Activated CD8-positive, alpha-beta T cell treated with anti-CD3 and anti-CD28 coated beads, Interleukin-2, amount 10 ng/mL, durations not matched to agents 7 days and 5 days (primary cell): ENCODE results near the gene C19orf47. TPM values are rescaled to one million over a fixed set of nuclear protein-coding genes. Genes with fewer than 3 reads are reported as not detected.

Experiments used
- ATAC-seq: fragments of 150-1000 bp; cut with Tn5 transposase; one replicate; pipeline ENCODE4 v1.10.0; 2021; ENCODE audit warnings: moderate library complexity
- CTCF ChIA-PET: fragments of 350-600 bp; sonication (Branson Sonifier 250); formaldehyde crosslinking; loops from one replicate; lab custom pipeline; 2021; ENCODE audit warnings: antibody characterized with exemption; lab: Charles Lee
- POLR2A ChIA-PET: fragments of 350-600 bp; sonication (Branson Sonifier 250); formaldehyde crosslinking; loops from one replicate; lab custom pipeline; 2021; ENCODE audit warnings: antibody characterized with exemption; lab: Charles Lee
- DNase-seq: peaks from one replicate; pipeline ENCODE4 v3.0.0-alpha.2; 2020
- H3K27ac Mint-ChIP-seq: one replicate; pipeline ENCODE4 v1.8.0; 2021; ENCODE audit warnings: mild to moderate bottlenecking, mixed read lengths
- H3K27me3 Mint-ChIP-seq: one replicate; pipeline ENCODE4 v1.8.0; 2021; ENCODE audit warnings: low read depth, mixed read lengths
- H3K36me3 Mint-ChIP-seq: one replicate; pipeline ENCODE4 v1.8.0; 2021; ENCODE audit warnings: low read depth, mixed read lengths
- H3K4me1 Mint-ChIP-seq: one replicate; pipeline ENCODE4 v1.8.0; 2021; ENCODE audit warnings: low read depth, mixed read lengths
- H3K4me3 Mint-ChIP-seq: one replicate; pipeline ENCODE4 v1.8.0; 2021; ENCODE audit warnings: mild to moderate bottlenecking, mixed read lengths
- H3K9me3 Mint-ChIP-seq: one replicate; pipeline ENCODE4 v1.8.0; 2022; ENCODE audit warnings: mixed read lengths; ENCODE audit not compliant: insufficient read depth
- total RNA-seq, 2 experiments: library from RNA; stranded (reverse); gene quantifications; one replicate each; pipeline ENCODE4 v1.2.3, GENCODE V29; 2021

C19orf47 gene
- total RNA-seq, 2 experiments from 2014 or later, result 27.7 to 28.3 TPM

DNA sequence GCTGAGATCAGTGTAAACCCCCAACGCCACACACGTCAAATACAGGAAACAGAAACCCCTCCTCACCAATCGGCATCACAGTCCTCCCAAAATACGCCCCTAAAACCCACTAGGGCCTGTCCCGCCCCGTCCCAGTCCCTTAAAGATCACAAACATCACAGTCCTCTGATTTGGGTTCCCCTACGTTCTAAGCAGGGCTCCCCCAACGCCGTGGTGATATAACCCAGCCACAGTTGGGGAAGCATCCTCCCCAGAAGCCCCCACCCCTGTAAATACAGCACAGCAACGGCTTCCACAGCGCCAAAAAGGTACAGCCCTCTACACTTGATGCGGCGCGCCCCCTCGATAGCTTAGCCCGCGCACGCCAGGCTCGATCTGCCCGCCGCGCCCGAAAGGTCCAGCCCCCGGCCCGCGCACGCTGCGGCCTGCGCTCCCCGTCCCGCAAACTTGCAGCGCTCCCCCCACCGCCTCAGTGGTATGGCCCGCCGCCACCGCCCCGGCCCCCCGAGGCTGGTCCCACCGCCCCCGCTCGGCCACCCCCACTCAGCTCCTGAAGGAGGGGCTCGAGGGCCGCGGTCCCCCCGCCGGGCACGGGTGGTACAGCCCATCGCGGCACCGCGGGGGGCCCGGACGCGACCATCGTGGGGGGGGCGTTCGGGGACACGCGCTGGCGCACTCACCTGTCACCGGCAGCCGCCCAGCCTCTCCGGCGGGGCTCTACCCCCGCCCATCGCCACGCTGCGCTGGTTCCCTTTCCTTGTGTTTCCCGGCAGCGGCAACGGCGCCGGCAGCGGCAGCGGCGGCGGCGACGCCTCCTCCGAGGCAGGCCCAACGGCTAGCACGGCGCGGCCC lies 63.5 kb downstream of the C19orf47 start, which contains the start of gene AKT2:
Gene AKT2 (minus strand): TSS at position 845 of the 852 bp plus-strand sequence. CDS start 20,078 bp downstream, outside the sequence.
- Mint-ChIP-seq H3K27me3 (no peaks in the 10 kb centered on the region), H3K27ac (peak within 1 kb of the TSS; percentile 99), H3K4me1 (peaks cover 52% of the 10 kb centered on the region), H3K9me3 (no peaks in the 10 kb centered on the region), H3K4me3 (peak within 1 kb of the TSS; percentile 89), H3K36me3 (peaks cover 6% of the 10 kb centered on the region)
- ChIA-PET POLR2A (interaction anchor here (0.5 to 1.5 kb wide), 4 partner anchors 9 to 723 kb away, joined by 3 to 4 read pairs (median 4); no protein-coding TSS in a partner anchor), CTCF (interaction anchor here (1.0 to 1.4 kb wide), 2 partner anchors 21 to 94 kb away, joined by 3 to 7 read pairs; no protein-coding TSS in a partner anchor)
- DNase-seq (peak; percentile 77), ATAC-seq (peak; percentile 63)

DNA sequence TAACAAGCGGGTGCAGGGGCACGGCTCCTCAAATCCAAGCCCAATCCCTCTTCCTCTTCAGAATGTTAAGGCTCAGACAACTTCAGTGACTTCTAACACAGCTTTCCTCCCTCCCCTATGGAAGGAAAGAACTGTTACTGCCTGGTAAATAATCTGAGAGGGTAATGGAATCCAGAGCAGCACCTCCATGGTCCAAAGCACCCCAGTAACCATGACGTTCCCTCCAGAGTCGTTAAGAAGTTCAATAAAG lies 64.0 kb downstream of the C19orf47 start:
- Mint-ChIP-seq H3K9me3 (no peaks in the 10 kb centered on the region), H3K4me1 (peaks cover 55% of the 10 kb centered on the region), H3K27ac (peak overlapping the region; percentile 94), H3K4me3 (peak overlapping the region; percentile 89), H3K36me3 (peaks cover 6% of the 10 kb centered on the region), H3K27me3 (no peaks in the 10 kb centered on the region)
- no peak for DNase-seq
- POLR2A ChIA-PET, result interaction anchor here (0.6 to 1.5 kb wide), 3 partner anchors 9 to 140 kb away, joined by 3 to 4 read pairs (median 4); no protein-coding TSS in a partner anchor
- no peak for ATAC-seq
- CTCF ChIA-PET, result interaction anchor here (1.1 to 1.4 kb wide), 2 partner anchors 14 to 94 kb away, joined by 3 read pairs; no protein-coding TSS in a partner anchor

DNA sequence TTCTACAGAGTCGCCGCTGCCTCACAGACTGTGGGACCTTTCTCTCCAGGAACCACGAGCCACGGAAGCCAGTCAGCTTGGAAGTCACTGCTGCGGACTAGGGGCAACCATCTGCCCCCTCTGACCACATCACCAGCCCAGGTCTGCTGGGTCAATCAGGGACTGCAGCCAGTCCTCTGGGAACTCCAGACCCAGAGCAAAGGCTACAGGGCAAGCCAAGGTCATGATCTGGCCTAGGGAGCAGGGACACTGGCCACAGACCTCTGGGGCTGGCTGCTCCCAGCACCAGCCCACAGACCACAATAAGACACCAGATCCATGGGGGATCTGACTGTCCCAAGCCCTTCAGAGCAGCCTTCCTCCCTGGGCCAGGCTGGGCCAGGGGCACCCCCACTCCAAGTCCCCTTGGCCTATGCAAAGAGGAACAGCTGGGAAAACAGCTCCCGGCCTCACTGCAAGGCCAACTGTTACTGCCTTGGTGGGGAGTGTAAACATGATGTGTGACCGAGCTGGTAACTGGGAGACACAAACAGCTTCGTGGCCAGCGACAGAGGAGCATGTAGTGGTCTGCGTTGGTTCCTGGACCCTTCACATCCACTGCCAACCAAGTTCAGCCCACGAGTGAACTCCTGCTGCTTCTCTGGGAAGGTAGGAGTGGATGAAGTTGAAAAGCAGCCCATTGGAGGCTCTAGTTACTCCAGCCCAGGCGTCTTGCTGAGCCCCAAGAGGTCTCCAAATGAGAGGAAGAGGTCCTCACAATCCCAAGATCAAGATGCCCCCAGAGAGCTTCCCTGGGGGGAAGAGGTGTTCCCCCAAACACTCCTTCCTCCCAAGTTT lies 64.6 kb downstream of the C19orf47 start:
- peak overlapping the region; percentile 94 for H3K27ac Mint-ChIP-seq
- no peaks in the 10 kb centered on the region for H3K9me3 Mint-ChIP-seq
- H3K27me3 Mint-ChIP-seq, result no peaks in the 10 kb centered on the region
- POLR2A ChIA-PET, result interaction anchor here (1.5 kb wide), 1 partner anchor 8 kb away, joined by 4 read pairs; no protein-coding TSS in a partner anchor
- peaks cover 6% of the 10 kb centered on the region for H3K36me3 Mint-ChIP-seq
- H3K4me1 Mint-ChIP-seq, result peaks cover 55% of the 10 kb centered on the region
- H3K4me3 Mint-ChIP-seq, result peak overlapping the region; percentile 89
- CTCF ChIA-PET, result interaction anchor here (1.1 to 1.4 kb wide), 2 partner anchors 14 to 93 kb away, joined by 3 read pairs; no protein-coding TSS in a partner anchor
- ATAC-seq (no peak), DNase-seq (no peak)

DNA sequence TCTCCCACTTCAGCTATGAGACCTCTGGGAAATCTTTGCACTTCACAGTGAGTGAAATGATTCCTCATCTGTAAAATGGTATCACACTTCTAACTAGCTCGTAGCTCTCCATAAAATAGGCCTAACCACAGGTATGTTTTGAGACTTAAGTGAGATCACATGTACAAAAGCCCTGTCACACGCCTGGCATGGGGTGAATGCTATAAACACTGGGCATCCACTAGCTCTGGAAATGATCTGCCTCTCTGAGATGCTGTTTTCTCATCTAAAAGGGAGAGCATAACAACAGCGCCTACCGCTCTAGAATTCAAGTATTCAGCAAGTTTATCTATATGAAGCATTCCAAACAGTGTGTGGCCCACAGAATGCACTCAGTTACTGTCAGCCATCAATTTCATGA lies 65.3 kb downstream of the C19orf47 start:
- ATAC-seq (no peak), DNase-seq (no peak)
- peaks cover 57% of the 10 kb centered on the region for H3K4me1 Mint-ChIP-seq
- ChIA-PET CTCF (interaction anchor here (1.1 to 1.3 kb wide), 2 partner anchors 13 to 22 kb away, joined by 3 read pairs; no protein-coding TSS in a partner anchor), POLR2A (no interaction called here)
- H3K27me3 Mint-ChIP-seq, result no peaks in the 10 kb centered on the region
- H3K27ac Mint-ChIP-seq, result peak overlapping the region; percentile 94
- H3K36me3 Mint-ChIP-seq, result peaks cover 6% of the 10 kb centered on the region
- peak overlapping the region; percentile 89 for H3K4me3 Mint-ChIP-seq
- no peaks in the 10 kb centered on the region for H3K9me3 Mint-ChIP-seq

DNA sequence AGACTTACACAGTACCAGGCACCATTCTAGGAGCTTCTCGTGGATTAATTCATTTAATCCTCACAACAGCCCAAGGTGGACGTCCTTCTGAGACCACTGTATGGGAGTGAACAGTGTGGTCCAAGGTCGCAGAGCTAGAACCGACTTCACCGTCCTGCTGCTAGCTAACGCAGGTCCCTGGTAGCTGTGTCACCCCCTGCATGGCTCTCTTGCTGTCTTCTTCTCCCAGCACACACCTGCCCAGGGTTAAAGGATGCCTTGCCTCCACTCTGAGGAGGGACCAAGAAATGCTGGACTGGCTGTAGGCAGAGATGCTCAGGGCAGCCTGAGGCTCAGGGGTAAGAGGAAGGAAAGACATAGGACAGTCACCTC lies 66.0 kb downstream of the C19orf47 start:
- no peak overlapping the region for H3K27ac Mint-ChIP-seq
- POLR2A ChIA-PET, result no interaction called here
- H3K27me3 Mint-ChIP-seq, result no peaks in the 10 kb centered on the region
- no peak overlapping the region for H3K4me3 Mint-ChIP-seq
- no peak for DNase-seq
- H3K36me3 Mint-ChIP-seq, result peaks cover 6% of the 10 kb centered on the region
- H3K4me1 Mint-ChIP-seq, result peaks cover 62% of the 10 kb centered on the region
- no peaks in the 10 kb centered on the region for H3K9me3 Mint-ChIP-seq
- ATAC-seq, result no peak
- CTCF ChIA-PET, result interaction anchor here (0.9 to 1.3 kb wide), 2 partner anchors 23 to 182 kb away, joined by 3 read pairs; no protein-coding TSS in a partner anchor

DNA sequence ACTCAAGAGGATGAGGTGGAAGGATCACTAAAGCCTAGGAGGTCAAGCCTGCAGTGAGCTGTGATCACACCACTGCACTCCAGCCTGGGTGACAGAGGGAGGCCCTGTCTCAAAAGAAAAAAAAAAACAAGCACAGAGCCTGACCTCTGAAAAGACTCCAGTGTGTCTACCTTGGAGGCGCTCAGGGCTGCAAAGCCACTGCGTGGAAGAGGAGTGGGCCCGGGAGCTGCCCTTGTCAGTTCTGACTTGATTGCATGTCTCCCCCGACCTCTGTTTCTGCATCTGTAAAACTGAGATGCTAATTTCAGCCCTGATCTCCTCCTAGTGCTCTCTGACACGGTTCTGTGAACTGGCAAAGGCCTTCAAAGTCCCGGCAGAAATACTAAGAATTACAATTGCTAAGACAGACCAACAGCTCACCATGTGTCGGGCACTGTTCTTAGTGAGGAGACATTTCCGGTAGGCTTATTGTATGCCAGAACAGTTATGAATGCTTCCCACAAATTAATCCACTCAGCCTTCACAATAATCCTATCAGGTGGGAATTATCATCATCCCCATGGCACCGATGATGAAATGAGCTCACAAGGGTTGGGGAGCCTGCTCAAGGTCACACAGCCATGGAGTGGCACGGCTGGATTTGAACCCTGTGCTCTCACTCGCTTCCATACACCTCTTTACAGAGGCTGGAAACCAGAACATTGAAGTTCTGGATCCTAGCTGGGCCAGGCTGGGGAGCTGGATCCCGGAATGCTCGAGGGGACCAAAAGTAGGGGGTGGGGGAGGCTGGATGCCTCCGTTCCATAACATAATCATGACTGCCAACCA lies 66.6 kb downstream of the C19orf47 start:
- ChIA-PET POLR2A (interaction anchor here (0.5 kb wide), 1 partner anchor 125 kb away, joined by 4 read pairs; no protein-coding TSS in a partner anchor), CTCF (interaction anchor here (0.9 to 1.3 kb wide), 2 partner anchors 24 to 183 kb away, joined by 3 read pairs; no protein-coding TSS in a partner anchor)
- DNase-seq (no peak), ATAC-seq (no peak)
- Mint-ChIP-seq H3K36me3 (peaks cover 6% of the 10 kb centered on the region), H3K27me3 (no peaks in the 10 kb centered on the region), H3K4me1 (peaks cover 61% of the 10 kb centered on the region), H3K4me3 (no peak overlapping the region), H3K27ac (peak overlapping the region; percentile 60), H3K9me3 (no peaks in the 10 kb centered on the region)

DNA sequence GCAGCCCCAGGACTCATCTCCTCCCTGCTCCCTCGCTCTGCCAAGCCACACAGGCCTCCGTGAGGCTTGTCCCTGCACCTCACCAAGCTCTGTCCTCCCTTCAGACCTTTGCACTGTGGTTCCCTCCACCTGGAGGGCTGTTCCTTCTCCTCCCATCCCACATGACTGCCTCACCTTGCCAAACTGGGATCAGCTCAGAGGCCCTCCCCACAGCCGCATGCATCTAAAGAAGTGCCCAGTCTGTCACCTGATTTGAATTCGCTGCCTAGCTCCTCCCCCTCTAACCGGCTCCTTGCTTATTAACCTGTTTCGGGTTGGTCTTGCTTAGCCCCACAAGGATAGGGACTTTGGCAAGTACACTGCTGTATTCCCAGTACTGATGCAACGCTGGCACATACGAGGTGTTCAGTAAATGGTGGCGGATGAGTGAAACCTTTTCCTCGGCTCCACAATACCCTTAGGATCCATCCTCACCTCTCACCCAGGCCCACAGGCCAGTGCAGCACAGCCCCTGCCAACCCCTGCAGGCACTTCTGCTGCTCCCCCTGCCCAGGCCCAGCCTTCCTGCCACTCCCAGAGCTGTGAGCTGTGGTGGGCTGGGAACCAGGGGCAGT lies 67.5 kb downstream of the C19orf47 start:
- Mint-ChIP-seq H3K4me3 (peak overlapping the region; percentile 7), H3K4me1 (peaks cover 58% of the 10 kb centered on the region), H3K27me3 (no peaks in the 10 kb centered on the region), H3K36me3 (peaks cover 6% of the 10 kb centered on the region), H3K9me3 (no peaks in the 10 kb centered on the region), H3K27ac (peak overlapping the region; percentile 81)
- POLR2A ChIA-PET, result interaction anchor here (0.5 kb wide), 1 partner anchor 126 kb away, joined by 4 read pairs; no protein-coding TSS in a partner anchor
- no peak for DNase-seq
- CTCF ChIA-PET, result no interaction called here
- ATAC-seq, result no peak

DNA sequence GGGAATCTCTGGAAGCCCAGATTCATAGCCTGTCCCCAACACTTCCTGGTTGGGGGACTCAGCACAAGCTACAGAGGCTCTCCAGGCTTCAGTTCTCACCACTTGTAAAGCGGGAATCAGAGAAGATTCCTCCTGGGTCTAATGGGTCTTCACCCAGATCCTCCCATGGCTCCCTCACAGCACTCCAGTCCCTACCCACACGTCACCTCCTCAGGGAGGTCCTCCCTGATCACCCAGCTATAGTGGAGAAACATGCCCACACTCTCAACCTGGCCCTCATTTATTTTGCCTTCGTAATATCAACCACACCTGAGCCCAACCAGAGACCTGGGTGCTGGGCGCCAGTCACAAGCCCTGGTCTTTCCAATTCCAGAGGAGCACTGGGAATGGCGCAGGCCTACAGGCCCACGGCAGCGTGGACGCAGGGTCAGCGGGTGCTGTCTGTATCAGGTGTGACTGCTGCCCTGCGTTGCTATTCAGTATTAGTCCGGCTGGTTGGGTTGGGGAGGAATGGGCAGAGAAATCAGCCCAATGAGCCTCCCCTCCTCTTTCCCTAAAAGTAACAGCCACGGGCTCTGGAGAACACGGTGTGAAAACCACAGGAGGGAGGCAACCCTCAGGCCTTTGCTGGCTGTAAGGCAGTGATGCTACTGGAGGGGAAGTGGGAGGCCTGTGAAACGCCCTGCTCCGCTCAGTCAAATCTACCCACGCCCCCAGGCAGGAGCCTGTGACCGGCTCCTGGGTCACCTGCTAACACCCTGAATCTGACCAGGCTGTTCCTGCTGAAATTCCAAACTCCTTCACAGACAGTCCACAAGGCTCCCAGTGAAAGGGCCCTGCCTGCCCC lies 68.2 kb downstream of the C19orf47 start:
- CTCF ChIA-PET, result no interaction called here
- no peak for DNase-seq

DNA sequence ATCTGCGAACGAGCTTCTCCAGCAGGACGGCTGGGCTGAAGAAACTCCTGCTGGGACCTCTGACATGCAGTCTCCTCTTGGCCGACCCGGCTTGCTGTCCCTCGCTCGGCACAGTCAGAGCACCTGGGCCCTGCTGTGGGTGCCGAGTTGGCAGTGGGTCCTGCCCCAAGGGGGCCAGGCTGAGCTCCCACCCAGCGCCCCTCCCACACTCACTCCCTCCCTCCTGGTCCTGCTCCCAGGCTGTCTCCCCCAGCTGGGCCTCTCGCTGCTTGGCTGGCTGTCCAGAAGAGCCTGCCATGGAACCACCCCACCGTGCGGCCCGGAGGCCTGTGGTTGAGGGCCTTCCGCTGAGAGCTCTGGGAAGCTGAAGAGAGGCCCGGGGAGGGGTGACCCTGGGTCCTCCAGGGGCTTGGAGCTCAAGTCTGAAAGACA lies 69.1 kb downstream of the C19orf47 start:
- Mint-ChIP-seq H3K27me3 (no peaks in the 10 kb centered on the region), H3K36me3 (peaks cover 5% of the 10 kb centered on the region), H3K4me3 (no peak overlapping the region), H3K4me1 (peaks cover 64% of the 10 kb centered on the region), H3K27ac (no peak overlapping the region), H3K9me3 (no peaks in the 10 kb centered on the region)
- ChIA-PET CTCF (no interaction called here), POLR2A (no interaction called here)
- DNase-seq (no peak), ATAC-seq (no peak)

More for the DNA sequence above, 68.2 kb downstream of the C19orf47 start:
- peak overlapping the region; percentile 7 for H3K4me3 Mint-ChIP-seq
- no peaks in the 10 kb centered on the region for H3K27me3 Mint-ChIP-seq
- POLR2A ChIA-PET, result no interaction called here
- ATAC-seq, result no peak
- peak overlapping the region; percentile 81 for H3K27ac Mint-ChIP-seq
- peaks cover 9% of the 10 kb centered on the region for H3K36me3 Mint-ChIP-seq
- no peaks in the 10 kb centered on the region for H3K9me3 Mint-ChIP-seq
- H3K4me1 Mint-ChIP-seq, result peaks cover 60% of the 10 kb centered on the region
